CD4-positive, alpha-beta T cell treated with Interferon gamma for 1 hour (primary cell): ENCODE measurements around the gene UBN1.
A peak's percentile ranks its signal among the peaks of the same experiment; 100 is the strongest.

Experiments
- DNase-seq: peaks from one replicate; pipeline ENCODE4 v3.0.0-alpha.2; 2020

UBN1 gene

DNA sequence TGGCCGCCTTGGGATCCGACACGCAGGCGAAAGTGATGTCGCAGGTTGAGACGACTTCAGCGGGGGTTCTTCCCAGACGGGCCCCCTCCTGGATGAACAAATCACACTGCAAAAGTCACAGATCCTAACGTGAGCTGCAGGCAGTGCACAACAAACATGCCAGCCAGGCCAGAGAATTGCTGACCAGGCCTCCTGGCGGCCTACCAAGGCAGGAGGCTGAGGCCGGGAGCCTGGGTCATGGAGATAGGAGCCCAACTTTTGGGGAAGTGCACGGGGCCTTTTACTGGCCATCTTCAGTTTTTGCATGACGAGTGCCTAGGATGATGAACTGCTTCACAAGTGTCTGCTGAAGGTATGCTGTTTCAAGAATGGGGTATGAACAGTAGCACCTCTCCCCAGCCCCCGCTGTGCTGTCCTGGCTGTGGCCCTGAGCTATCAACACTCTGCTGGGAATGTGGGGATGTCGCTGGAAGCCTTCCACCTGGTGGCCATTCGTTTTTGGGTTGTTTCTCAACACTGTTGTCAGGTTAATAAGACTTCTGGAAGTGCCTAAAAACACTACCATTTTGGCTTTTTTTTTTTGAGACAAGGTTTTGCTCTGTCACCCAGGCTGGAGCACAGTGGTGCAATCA is 32.6 kb upstream of the UBN1 start:
- no peak for DNase-seq

DNA sequence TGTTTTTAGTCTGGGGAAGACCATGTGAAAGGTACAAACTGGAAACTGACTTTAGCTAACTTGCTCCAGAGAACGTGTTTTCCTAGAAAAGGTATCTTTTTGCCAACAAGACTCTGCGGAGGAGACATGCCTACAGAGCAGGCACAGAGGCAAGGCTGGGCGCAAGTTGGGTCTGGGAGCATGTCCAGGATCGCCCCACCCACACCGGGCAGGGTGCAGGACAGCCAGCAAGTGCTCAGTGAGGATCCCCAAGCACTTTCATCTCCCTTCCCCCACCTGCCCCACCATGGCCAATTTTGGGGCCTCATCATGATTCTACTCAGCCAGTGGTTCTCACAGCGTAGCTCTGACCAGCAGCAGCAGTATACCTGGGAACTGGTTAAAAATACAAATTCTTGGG is 26.6 kb upstream of the UBN1 start:
- no peak for DNase-seq

DNA sequence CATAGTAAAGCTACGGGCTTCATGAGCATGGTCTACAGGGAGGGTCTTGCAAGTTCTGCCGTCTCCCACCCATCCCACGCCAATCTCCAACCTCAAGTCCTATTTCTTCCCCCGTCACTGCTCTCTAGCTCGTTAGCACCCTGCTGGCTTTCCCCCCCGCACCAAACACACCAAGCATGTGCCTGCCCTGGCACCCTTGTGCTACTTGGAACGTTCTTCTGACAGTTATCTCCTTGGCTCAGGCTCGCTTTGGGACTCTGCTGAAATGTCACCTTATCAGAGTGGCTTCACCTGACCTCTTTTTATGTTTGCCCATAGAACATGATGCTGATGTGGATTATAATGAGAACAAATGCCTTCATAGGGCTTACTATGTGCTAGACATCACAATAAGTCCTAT is 22.1 kb upstream of the UBN1 start:
- DNase-seq = no peak

DNA sequence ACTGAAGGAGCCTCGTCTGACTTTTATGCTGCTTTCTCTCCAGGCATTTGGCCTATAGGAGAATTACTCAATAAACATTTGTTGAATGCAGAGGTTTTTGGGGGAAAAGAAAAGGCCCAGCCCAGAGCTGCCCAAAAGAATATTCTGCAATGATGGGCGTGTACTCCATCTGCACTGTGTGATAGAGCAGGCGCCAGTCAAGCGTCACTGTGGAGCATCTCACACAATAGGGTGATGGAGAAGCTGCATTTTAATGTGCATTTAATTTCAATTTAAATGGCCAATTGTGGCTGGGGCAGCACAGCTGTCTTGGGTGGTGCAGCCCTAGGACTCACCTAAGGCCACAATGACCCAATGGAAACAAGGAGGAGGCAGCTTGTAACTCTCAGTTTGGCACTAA is 20.8 kb upstream of the UBN1 start:
- DNase-seq = no peak

- DNase-seq = no peak
Observed at GRCh38 chr16:4826980-4827379, 20.3 kb upstream of the UBN1 start.

DNA sequence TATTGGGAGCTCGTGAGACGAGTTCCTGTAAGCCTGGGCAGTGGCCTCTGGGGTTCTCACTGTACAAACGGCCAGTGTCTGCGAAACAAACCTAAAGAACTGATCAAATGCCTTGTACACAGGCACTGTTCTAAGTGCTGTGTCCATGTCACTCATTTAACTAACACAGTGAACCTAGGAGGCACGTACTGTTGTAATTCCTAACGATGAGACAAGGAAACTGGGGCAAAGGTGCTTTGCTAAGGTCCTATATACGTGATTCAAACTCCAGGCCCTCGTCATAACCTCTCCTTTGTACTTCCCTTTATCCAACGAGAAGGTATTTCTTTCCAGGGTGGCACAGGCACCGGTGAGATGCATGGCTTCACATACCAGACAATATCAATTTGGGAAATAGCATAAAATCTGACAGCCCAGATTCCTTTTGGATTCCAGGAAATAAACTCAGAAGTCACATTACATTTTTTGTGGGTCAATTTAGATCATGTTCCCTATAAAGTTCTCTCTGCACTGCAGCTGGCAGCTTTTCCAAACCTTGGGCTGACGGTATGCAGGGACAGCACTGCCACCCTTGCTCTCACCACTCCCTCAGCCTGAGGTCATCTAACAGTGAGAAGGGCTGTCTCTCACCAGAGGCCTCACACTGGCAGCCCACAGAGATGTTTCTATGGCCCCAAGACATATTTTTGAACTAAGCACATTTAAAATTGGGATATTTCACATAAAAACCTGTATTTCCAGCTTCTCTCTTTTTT is 18.5 kb upstream of the UBN1 start:
- no peak for DNase-seq

GRCh38 chr16:4830408-4830807 is 16.9 kb upstream of the UBN1 start:
- no peak for DNase-seq

DNA sequence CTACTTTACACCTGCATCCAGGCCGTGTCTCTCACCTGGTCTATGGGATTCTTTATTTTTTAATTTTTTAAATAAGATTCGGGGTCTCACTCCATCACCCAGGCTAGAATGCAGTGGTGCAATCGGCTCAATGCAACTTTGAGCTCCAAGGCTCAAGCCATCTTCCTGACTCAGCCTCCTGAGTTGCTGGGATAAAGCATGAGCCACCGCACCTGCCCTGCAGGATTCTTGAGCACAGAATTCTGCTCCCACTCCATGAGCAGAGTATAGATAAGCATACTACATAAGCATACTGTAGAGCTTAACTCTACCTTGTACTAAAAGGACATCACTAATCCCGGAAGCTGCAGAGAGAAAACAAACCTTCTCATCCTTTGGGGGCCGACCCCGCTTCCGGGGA is 15.7 kb upstream of the UBN1 start:
- DNase-seq = no peak

DNA sequence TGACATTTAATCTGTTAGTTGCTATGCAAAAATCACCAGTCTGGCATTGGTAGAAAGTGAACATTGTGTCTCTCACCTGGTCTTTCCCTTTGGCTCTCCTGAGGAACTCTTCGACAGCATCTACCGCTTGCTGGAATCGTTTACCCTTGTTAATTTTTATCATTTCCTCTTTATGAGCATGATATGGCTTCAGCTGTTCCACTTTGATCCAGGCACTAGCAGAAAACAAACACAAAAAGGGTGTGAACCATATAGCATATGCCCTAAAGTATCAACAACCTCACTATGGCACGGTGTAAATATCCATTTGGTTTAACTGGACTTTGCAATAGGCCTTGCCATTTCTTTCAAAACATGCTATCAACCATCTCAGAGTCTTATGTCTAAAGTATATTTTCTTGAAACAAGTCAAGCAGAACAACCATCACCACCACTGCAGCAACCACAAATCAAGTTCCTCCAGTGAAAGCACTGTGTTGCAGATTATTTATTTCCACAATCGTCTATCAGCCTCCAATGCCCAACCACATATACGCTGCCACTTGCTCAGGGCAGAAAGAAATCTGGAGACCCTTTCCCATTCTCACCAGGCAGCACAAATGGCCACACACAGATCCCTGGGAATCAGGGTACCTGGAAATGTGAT is 14.5 kb upstream of the UBN1 start:
- DNase-seq = no peak

DNA sequence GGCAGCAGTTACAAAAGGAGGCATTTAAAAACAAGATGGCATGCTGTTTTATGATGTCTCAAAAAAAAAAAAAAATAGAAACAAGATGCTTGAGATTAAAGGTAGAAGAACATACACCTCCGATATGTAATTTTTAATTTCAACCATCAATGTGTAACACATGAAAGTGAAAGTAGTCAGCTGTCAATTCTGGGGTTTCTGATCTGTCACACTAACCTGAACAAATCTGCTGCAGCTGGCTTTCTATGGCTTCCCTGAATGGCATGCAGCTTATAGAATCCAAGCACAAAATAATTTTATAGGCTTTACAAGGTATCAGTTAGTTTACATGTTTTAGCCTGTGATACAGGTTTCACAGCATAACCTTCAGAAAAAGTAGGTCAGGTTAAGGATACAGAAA is 13.7 kb upstream of the UBN1 start:
- no peak for DNase-seq

GRCh38 chr16:4836727-4837126 is 10.6 kb upstream of the UBN1 start:
- no peak for DNase-seq

DNA sequence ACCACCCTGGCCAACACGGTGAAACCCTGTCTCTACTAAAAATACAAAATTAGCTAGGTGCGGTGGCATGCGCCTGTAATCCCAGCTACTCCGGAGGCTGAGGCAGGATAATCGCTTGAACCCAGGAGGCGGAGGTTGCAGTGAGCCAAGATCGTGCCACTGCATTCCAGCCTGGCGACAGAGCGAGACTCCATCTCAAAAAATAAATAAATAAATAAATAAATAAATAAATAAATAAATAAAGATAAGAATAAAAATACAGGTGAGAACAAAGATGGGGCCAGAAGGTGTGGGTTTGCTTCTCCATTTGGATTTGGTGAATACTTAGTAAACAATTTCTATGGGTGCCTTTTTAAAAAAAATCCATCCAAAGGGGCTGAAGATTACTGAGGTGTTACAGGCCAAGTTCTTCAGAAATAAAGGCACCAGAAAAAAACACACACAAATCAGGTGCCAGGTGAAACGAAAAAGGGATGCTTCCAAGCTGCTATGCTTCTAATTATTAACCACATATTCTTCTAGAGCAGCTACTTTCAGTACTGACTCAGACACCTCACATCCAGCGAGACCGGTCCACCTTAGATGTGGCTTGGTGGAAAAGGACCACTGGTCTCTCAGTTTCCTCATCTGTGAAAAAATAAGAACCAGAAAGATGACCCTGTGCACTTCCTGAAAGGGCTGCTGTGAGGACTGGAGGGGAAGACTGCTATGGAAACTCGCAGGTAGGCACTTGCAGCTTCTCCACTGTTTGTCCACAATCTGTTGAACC is 9.4 kb upstream of the UBN1 start:
- DNase-seq = no peak

DNA sequence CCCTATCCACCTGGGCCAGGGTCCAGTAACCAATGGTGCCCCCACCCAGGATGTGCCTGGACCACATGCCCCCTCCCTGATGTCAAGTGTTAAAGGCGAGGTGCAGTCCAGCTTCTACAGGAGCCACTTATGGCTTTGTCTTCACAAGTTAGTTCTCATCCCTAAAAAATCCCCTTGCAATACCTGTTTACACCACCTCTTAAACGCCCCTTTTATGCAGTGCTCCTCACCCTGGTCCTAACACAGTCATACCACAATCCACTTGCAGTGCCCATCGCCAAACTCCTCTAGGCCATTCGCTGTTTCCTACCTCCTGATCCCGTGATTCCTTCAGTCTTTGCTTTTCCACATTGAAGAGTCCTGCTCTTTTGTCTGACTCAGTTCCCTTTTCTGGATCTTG is 7.3 kb upstream of the UBN1 start:
- DNase-seq = no peak

DNA sequence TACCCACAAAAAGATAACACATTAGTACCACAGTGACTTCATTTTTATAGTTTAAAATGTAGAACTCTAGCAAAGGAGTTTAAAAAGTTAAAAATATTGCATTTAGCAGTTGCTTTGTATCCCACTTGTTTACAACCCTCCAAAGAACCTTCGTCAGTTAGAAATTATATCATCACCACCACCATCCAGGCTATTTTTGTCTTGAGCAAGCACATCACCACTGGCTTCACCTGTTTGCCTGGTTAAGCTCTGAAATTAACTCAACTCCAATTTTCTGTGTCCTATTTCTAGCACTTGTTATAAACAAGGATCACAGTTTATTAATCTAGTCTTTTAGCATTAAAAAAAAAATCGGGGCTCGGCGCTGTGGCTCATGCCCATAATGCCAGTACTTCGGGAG is 6.3 kb upstream of the UBN1 start:
- no peak for DNase-seq

DNA sequence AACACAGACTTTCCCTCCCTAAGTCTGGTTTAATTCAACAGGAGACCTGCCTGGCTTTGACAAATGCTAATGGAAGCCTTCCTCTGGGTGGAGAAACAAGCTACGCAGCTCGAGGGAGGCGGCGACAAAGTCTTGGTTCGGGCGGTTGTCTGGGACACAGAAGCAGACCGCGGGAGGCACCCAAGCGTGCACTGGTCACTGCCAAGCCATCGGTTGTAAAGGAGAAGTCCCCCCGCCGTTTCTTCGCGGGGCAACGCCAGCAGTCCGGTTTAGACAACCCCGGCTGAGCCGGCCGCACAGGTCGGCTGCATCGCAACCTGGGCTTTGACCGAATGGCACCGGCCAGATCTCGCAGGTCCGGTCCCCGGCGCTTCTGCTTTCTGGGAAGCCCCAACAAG is 779 bp upstream of the UBN1 start:
- DNase-seq = peak; percentile 28

DNA sequence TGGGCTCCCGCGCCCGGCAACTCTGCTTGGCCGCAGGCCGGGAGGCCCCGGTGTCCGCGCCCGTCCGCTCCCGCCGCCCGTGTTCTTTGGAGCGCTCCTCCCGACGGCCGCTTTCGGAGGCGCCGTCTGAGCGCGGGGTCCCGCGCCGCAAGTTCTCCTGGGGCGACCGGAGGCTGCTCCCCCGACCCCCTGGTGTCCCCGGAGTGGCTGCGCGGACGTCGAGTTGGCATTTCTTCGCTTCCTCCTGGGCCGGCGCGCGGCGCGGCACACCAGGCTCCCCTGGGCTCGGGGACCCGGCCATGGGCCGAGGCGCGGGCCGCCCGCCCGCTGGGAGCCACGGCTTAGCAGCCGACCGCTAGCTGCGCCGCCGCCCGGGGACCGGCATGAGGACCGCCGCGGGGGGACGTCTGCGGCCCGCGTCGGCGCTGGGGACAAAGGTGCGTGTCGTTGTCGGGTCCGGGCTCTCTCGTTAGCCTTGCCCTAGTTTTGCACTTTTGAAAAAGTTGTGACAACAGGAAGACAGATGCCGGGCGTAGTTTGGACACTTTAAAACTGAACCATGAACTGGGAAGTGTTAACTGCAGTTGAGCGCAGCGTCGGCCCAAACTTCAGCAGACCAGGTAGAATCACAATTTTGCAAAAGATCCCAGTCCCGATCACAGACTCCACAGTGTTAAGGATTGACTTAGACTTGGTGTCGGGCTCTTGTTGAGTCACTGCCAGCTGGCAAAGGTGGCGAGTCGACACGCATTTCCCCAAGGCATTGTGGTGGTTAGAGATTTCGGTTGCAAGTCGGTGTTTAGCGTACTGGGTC is 700 bp downstream of the UBN1 start:
- peak; percentile 23 for DNase-seq

GRCh38 chr16:4850211-4850610 is 2.9 kb downstream of the UBN1 start:
- no peak for DNase-seq

DNA sequence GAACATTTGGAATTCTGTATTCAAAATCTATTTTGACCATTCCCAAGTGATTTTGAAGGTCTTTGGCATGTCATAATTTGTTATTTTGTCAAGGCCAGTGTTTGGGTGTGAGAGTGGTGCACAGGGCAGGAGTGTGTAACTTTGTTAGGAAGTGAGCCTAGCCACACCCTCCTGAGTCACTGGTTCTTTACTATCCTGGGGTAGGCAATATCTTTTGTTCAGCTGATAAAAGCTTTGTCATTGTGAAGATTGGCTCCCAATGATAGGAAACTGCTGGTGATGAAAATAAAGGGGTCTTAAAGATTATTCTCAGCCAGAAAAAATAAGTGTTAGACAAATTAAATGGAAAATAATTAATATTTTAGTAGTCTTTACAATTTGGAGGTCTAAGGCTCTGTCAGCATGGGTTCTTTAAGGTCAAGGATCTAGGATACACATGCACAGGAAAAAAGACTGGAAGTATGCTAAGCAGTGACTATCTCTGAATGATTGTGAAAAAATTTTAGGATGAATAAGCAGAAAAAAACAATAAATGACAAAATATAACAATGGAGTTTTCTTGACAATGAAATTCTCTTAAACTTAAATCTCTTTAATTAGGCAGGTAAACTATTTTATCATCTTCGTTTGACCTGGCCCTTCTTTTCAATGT is 5.1 kb downstream of the UBN1 start:
- DNase-seq = no peak

DNA sequence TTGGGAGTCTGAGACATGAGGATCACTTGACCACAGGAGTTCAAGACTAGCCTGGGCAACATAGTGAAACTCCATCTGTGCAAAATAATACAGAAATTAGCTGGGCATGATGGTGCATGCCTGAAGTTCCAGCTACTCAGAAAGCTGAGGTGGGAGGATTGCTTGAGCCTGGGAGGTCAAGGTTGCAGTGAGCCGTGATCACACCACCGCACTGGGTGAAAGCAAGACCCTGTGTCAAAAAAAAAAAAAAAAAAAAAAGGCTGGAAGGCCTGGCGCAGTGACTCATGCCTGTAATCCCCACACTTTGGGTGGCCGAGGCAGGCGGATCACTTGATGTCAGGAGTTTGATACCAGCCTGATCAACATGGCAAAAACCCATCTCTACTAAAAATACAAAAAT is 8.1 kb downstream of the UBN1 start:
- DNase-seq = no peak

DNA sequence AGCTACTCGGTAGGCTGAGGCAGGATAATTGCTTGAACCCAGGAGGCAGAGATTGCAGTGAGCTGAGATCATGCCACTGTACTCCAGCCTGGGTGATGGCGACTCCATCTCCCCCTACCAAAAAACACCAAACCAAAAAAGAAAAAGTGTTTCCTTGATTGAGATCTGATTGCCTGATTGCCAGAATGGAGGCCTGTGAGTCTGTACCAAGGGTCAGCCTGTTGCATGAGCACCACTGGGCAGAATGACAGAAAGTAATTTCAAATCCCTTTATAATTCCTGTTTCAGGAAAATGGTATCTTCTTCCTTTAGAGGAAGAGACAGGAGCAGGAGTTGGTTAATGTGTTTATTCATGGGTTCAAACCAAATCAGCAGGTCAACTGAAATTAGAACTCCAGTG is 8.5 kb downstream of the UBN1 start:
- DNase-seq = no peak

GRCh38 chr16:4859190-4859899 is 12.1 kb downstream of the UBN1 start:
- no peak for DNase-seq

GRCh38 chr16:4859900-4860255 is 12.6 kb downstream of the UBN1 start:
- DNase-seq = no peak
